ENCODE results near the gene PRG2. TPM values are rescaled to one million over a fixed set of nuclear protein-coding genes. Genes with fewer than 3 reads are reported as not detected.

The PRG2 gene, protein sequence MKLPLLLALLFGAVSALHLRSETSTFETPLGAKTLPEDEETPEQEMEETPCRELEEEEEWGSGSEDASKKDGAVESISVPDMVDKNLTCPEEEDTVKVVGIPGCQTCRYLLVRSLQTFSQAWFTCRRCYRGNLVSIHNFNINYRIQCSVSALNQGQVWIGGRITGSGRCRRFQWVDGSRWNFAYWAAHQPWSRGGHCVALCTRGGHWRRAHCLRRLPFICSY
- 0.24 TPM for polyA plus RNA-seq
- long read RNA-seq, donor 1, result 0 reads
- long read RNA-seq, donor 2, partial matches to known transcripts, result 0 of 1 reads
- long read RNA-seq, donor 2, other reads (novel, unspliced or antisense), result 0 of 1 reads
- long read RNA-seq, donor 3, result 0 reads
- long read RNA-seq, donor 4, result 0 reads
- long read RNA-seq, donor 5, partial matches to known transcripts, result 0 of 3 reads
- long read RNA-seq, donor 5, other reads (novel, unspliced or antisense), result 0 of 3 reads
- long read RNA-seq, donor 6, partial matches to known transcripts, result 0 of 2 reads
- long read RNA-seq, donor 6, other reads (novel, unspliced or antisense), result 0 of 2 reads
- long read RNA-seq, donor 7, partial matches to known transcripts, result 0 of 2 reads
- long read RNA-seq, donor 7, other reads (novel, unspliced or antisense), result 0 of 2 reads
- long read RNA-seq, donor 8, result 0 reads
- long read RNA-seq, donor 9, partial matches to known transcripts, result 0 of 1 reads
- long read RNA-seq, donor 9, other reads (novel, unspliced or antisense), result 0 of 1 reads
- long read RNA-seq, donor 10, result 0 reads
- long read RNA-seq, donor 11, partial matches to known transcripts, result 0 of 1 reads
- long read RNA-seq, donor 11, other reads (novel, unspliced or antisense), result 0 of 1 reads

DNA sequence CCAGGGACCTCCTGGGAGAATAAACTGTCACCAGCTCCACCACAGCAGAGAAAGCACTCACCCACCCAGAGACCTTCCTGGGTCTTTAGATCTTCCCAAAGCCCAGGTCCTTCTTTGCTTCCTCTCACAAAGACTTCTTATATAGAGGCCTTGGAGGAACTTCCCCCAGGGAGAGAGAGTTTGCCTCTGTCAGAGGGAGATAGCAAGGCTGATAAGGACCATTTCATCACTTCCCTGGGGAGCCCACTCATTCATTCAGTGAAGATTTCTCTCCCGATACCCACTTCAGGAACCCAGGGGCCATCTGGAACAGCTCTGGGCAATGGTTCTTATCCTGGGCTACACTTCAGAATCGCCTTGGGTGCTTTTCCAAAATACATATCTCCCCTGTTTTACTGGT is at the start of gene PRG2:
Gene PRG2 (minus strand): TSS at position 116 of the 400 bp plus-strand sequence. CDS start 706 bp downstream, outside the sequence.
- no CpG with 5 or more reads among the region's 2 CpGs for WGBS (ENCODE audit: insufficient coverage, low lambda C conversion rate)
- H3K9me3 ChIP-seq (ENCODE audit: control insufficient read depth, low read depth, low read length), result no peaks in the 10 kb centered on the region
- no peak within 1 kb of the TSS for H3K27ac ChIP-seq (ENCODE audit: low read length)
- no peaks in the 10 kb centered on the region for H3K4me1 ChIP-seq (ENCODE audit: control insufficient read depth, insufficient read depth, low read length)
- H3K4me3 ChIP-seq (ENCODE audit: low read length), result no peak within 1 kb of the TSS
- DNase-seq, result no peak
- no peaks in the 10 kb centered on the region for H3K36me3 ChIP-seq (ENCODE audit: control insufficient read depth, insufficient read depth, low read length)
- H3K27me3 ChIP-seq (ENCODE audit: control insufficient read depth, insufficient read depth, low read length), result peaks cover 36% of the 10 kb centered on the region

DNA sequence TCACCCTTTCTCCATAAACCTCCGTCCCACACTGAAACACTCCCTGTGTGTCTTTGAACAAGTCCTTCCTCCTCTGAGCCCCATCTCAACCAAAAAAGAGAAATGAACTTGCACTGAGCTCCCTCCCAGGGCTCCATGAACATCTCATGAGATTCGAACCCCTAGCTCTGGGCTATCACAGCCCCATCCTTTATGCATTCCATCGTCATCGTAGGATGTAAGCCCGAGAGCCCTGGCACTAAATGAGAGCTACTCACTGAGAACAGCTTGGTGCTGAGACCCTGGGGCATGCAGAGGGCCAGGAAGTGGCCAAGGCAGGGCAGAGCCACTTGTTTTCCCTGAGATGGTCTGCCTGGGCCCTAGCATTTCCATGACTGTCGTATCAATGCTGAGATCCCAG is 49.3 kb upstream of the PRG2 start:
- Histone ChIP-seq H3K4me3 (ENCODE audit: low read length) (no peak overlapping the region), H3K9me3 (ENCODE audit: control insufficient read depth, low read depth, low read length) (no peaks in the 10 kb centered on the region), H3K27ac (ENCODE audit: low read length) (no peak overlapping the region), H3K36me3 (ENCODE audit: control insufficient read depth, insufficient read depth, low read length) (no peaks in the 10 kb centered on the region), H3K4me1 (ENCODE audit: control insufficient read depth, insufficient read depth, low read length) (peaks cover 18% of the 10 kb centered on the region), H3K27me3 (ENCODE audit: control insufficient read depth, insufficient read depth, low read length) (no peaks in the 10 kb centered on the region)
- DNase-seq, result no peak
- WGBS (ENCODE audit: insufficient coverage, low lambda C conversion rate), result no CpG with 5 or more reads among the region's 6 CpGs

- Histone ChIP-seq H3K27me3 (ENCODE audit: control insufficient read depth, insufficient read depth, low read length) (no peaks in the 10 kb centered on the region), H3K9me3 (ENCODE audit: control insufficient read depth, low read depth, low read length) (no peaks in the 10 kb centered on the region), H3K36me3 (ENCODE audit: control insufficient read depth, insufficient read depth, low read length) (no peaks in the 10 kb centered on the region), H3K4me1 (ENCODE audit: control insufficient read depth, insufficient read depth, low read length) (peaks cover 18% of the 10 kb centered on the region), H3K4me3 (ENCODE audit: low read length) (no peak overlapping the region), H3K27ac (ENCODE audit: low read length) (peak overlapping the region; percentile 65)
- no CpG with 5 or more reads among the region's 12 CpGs for WGBS (ENCODE audit: insufficient coverage, low lambda C conversion rate)
- DNase-seq, result peak in 1 of 2 donors; percentile 81
Observed at GRCh38 chr11:57438345-57439285, 48.2 kb upstream of the PRG2 start.

- Histone ChIP-seq H3K27ac (ENCODE audit: low read length) (no peak overlapping the region), H3K36me3 (ENCODE audit: control insufficient read depth, insufficient read depth, low read length) (no peaks in the 10 kb centered on the region), H3K4me1 (ENCODE audit: control insufficient read depth, insufficient read depth, low read length) (peaks cover 18% of the 10 kb centered on the region), H3K4me3 (ENCODE audit: low read length) (no peak overlapping the region), H3K27me3 (ENCODE audit: control insufficient read depth, insufficient read depth, low read length) (no peaks in the 10 kb centered on the region), H3K9me3 (ENCODE audit: control insufficient read depth, low read depth, low read length) (no peaks in the 10 kb centered on the region)
- no peak for DNase-seq
- whole genome bisulfite sequencing (ENCODE audit: insufficient coverage, low lambda C conversion rate), result no CpG with 5 or more reads among the region's 7 CpGs
Observed at GRCh38 chr11:57436031-57436430, 45.6 kb upstream of the PRG2 start.

- DNase-seq, result peak; percentile 73 to 86
- Histone ChIP-seq H3K4me3 (ENCODE audit: low read length) (no peak overlapping the region), H3K36me3 (ENCODE audit: control insufficient read depth, insufficient read depth, low read length) (no peaks in the 10 kb centered on the region), H3K4me1 (ENCODE audit: control insufficient read depth, insufficient read depth, low read length) (peaks cover 18% of the 10 kb centered on the region), H3K27ac (ENCODE audit: low read length) (no peak overlapping the region), H3K9me3 (ENCODE audit: control insufficient read depth, low read depth, low read length) (no peaks in the 10 kb centered on the region), H3K27me3 (ENCODE audit: control insufficient read depth, insufficient read depth, low read length) (no peaks in the 10 kb centered on the region)
- WGBS (ENCODE audit: insufficient coverage, low lambda C conversion rate), result 83% methylated on average over 1 of the region's 15 CpGs
Observed at GRCh38 chr11:57434640-57435546, 44.4 kb upstream of the PRG2 start.

DNA sequence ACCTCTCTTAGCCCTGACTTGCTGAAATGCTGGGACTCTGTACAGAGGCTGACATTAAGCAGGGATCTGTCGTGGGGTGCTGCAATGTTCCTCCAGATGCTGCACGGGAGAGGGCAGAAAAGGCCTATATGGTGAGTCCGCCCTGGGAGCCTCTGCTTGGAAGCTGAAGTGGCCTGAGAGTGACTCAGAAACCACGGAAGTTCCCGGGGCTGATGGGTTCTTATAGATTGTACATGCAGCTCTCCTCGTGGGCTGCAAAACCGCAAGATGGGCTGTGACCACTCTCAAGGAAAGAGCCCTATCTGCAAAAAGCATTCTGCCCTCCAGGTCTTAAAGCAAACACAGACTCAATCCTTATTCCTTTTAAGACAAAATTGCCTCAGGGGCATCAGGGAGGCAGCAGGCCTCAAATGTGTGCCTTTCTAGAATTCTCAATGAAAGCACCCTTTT is 42.3 kb upstream of the PRG2 start:
- WGBS (ENCODE audit: insufficient coverage, low lambda C conversion rate), result no CpG with 5 or more reads among the region's 7 CpGs
- H3K9me3 ChIP-seq (ENCODE audit: control insufficient read depth, low read depth, low read length), result no peaks in the 10 kb centered on the region

DNA sequence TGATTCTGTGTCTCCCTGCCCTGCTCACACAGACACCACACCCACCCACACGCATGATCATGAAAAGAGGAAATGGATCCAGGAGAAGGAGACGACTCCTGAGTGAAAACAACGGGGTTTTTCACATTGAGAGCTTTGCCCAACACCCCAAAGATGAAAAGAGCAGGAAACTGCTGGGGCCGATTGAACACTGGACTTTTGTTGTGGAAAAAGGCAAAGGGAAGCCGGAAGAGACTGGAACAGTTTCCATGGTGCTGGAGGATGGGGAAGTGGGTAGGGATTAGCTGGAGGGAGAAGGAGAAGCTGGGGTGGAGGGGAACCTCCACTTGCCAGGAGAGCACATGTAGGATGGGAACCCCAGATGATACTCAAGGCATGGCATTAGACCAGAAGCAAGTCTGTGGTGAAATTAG is 41.7 kb upstream of the PRG2 start:
- Histone ChIP-seq H3K27me3 (ENCODE audit: control insufficient read depth, insufficient read depth, low read length) (peaks cover 8% of the 10 kb centered on the region), H3K36me3 (ENCODE audit: control insufficient read depth, insufficient read depth, low read length) (no peaks in the 10 kb centered on the region), H3K9me3 (ENCODE audit: control insufficient read depth, low read depth, low read length) (no peaks in the 10 kb centered on the region), H3K4me3 (ENCODE audit: low read length) (no peak overlapping the region), H3K27ac (ENCODE audit: low read length) (no peak overlapping the region), H3K4me1 (ENCODE audit: control insufficient read depth, insufficient read depth, low read length) (peaks cover 6% of the 10 kb centered on the region)
- WGBS (ENCODE audit: insufficient coverage, low lambda C conversion rate), result 100% methylated on average over 1 of the region's 5 CpGs
- DNase-seq, result no peak

More for the DNA sequence above, 42.3 kb upstream of the PRG2 start:
- Histone ChIP-seq H3K4me3 (ENCODE audit: low read length) (no peak overlapping the region), H3K36me3 (ENCODE audit: control insufficient read depth, insufficient read depth, low read length) (no peaks in the 10 kb centered on the region), H3K27ac (ENCODE audit: low read length) (no peak overlapping the region), H3K4me1 (ENCODE audit: control insufficient read depth, insufficient read depth, low read length) (peaks cover 6% of the 10 kb centered on the region), H3K27me3 (ENCODE audit: control insufficient read depth, insufficient read depth, low read length) (peaks cover 6% of the 10 kb centered on the region)
- no peak for DNase-seq

DNA sequence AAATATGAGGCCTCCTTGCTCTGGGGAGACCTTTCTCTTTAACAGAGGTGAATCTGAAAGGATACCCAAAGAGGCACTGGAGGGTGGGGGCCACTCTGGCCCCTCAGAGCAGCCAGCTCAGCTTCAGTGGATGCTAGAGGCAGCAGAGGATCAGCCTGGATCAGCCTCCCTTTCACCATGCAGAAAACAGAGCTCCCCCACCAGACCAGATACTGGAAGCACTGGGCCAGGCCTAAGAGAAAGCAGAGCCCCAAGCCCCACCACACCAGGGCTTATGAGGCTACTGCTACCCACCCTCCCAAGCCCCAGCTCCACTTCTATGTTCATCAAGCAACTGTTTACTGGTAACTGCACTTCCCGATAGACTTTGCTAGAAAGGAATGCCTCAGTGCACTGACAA is 40.5 kb upstream of the PRG2 start:
- no peak overlapping the region for H3K27ac ChIP-seq (ENCODE audit: low read length)
- peaks cover 9% of the 10 kb centered on the region for H3K4me1 ChIP-seq (ENCODE audit: control insufficient read depth, insufficient read depth, low read length)
- H3K27me3 ChIP-seq (ENCODE audit: control insufficient read depth, insufficient read depth, low read length), result peaks cover 8% of the 10 kb centered on the region
- H3K36me3 ChIP-seq (ENCODE audit: control insufficient read depth, insufficient read depth, low read length), result no peaks in the 10 kb centered on the region
- H3K9me3 ChIP-seq (ENCODE audit: control insufficient read depth, low read depth, low read length), result no peaks in the 10 kb centered on the region
- DNase-seq, result no peak
- no peak overlapping the region for H3K4me3 ChIP-seq (ENCODE audit: low read length)
- WGBS (ENCODE audit: insufficient coverage, low lambda C conversion rate), result no CpG with 5 or more reads among the region's 1 CpG

GRCh38 chr11:57429946-57430345 is 39.5 kb upstream of the PRG2 start:
- H3K4me3 ChIP-seq (ENCODE audit: low read length), result no peak overlapping the region
- peak in 1 of 2 donors; percentile 19 for DNase-seq
- H3K36me3 ChIP-seq (ENCODE audit: control insufficient read depth, insufficient read depth, low read length), result no peaks in the 10 kb centered on the region
- H3K27me3 ChIP-seq (ENCODE audit: control insufficient read depth, insufficient read depth, low read length), result peaks cover 8% of the 10 kb centered on the region
- no peak overlapping the region for H3K27ac ChIP-seq (ENCODE audit: low read length)
- H3K9me3 ChIP-seq (ENCODE audit: control insufficient read depth, low read depth, low read length), result no peaks in the 10 kb centered on the region
- H3K4me1 ChIP-seq (ENCODE audit: control insufficient read depth, insufficient read depth, low read length), result peaks cover 4% of the 10 kb centered on the region
- WGBS (ENCODE audit: insufficient coverage, low lambda C conversion rate), result no CpG with 5 or more reads among the region's 4 CpGs
